ENCODE data around the gene PAQR5. TPM values are rescaled to one million over a fixed set of nuclear protein-coding genes. Genes with fewer than 3 reads are reported as not detected.

The PAQR5 gene
- total RNA-seq, 1 donor from 2014 or later = 0.15 TPM

DNA sequence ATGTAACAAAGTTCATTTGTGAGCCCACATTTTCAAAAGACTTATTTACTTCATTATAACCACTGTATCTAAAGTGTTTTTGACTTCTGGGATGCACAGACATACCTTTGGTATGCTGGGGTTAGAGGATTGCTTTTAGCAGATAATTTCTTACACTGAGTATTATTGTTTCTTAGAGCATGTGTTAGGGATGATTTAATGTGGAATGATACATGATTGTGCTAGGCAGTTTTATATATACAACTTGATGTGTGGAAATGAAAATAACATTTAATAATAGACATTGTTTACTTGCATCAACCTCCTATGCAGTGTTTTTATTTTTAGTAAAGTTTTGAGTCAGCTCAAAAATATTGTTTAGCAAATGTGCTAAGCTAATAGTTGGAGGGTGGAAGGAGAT is 118.9 kb downstream of the PAQR5 start:
- Mint-ChIP-seq H3K27ac (ENCODE audit: unreplicated experiment) (no peak overlapping the region), H3K9me3 (ENCODE audit: unreplicated experiment) (no peaks in the 10 kb centered on the region), H3K27me3 (ENCODE audit: unreplicated experiment) (no peaks in the 10 kb centered on the region), H3K4me3 (ENCODE audit: unreplicated experiment) (no peak overlapping the region), H3K4me1 (ENCODE audit: unreplicated experiment) (peaks cover 2% of the 10 kb centered on the region), H3K36me3 (ENCODE audit: low read depth, unreplicated experiment) (peaks cover 4% of the 10 kb centered on the region)
- TF ChIP-seq, protein P1, sequence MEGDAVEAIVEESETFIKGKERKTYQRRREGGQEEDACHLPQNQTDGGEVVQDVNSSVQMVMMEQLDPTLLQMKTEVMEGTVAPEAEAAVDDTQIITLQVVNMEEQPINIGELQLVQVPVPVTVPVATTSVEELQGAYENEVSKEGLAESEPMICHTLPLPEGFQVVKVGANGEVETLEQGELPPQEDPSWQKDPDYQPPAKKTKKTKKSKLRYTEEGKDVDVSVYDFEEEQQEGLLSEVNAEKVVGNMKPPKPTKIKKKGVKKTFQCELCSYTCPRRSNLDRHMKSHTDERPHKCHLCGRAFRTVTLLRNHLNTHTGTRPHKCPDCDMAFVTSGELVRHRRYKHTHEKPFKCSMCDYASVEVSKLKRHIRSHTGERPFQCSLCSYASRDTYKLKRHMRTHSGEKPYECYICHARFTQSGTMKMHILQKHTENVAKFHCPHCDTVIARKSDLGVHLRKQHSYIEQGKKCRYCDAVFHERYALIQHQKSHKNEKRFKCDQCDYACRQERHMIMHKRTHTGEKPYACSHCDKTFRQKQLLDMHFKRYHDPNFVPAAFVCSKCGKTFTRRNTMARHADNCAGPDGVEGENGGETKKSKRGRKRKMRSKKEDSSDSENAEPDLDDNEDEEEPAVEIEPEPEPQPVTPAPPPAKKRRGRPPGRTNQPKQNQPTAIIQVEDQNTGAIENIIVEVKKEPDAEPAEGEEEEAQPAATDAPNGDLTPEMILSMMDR (IDR thresholded peaks at IDR 0.05; ENCODE audit: unreplicated experiment) = no peak
- DNase-seq (ENCODE audit: low spot score) = no peak

DNA sequence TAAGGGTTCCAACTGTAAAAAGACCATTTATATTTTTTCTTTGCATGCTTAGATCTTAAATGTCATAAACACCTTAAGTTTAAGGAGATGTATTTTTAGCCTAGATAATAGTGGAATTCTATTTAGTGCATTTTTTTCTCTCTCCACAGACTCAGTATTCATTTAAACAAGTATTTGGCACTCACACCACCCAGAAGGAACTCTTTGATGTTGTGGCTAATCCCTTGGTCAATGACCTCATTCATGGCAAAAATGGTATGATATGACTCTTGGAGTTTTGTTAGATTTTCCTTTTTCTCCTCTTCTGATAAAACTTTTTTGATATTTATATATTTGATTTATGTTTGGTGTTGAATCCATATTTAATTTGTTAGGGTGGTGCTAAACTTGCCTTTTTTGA is 122.8 kb downstream of the PAQR5 start:
- H3K36me3 Mint-ChIP-seq (ENCODE audit: low read depth, unreplicated experiment) = no peaks in the 10 kb centered on the region
- no peaks in the 10 kb centered on the region for H3K4me1 Mint-ChIP-seq (ENCODE audit: unreplicated experiment)
- DNase-seq (ENCODE audit: low spot score) = no peak
- H3K27ac Mint-ChIP-seq (ENCODE audit: unreplicated experiment) = no peak overlapping the region
- no peak overlapping the region for H3K4me3 Mint-ChIP-seq (ENCODE audit: unreplicated experiment)
- no peaks in the 10 kb centered on the region for H3K27me3 Mint-ChIP-seq (ENCODE audit: unreplicated experiment)
- no peaks in the 10 kb centered on the region for H3K9me3 Mint-ChIP-seq (ENCODE audit: unreplicated experiment)
- TF ChIP-seq, protein P1 (IDR thresholded peaks at IDR 0.05; ENCODE audit: unreplicated experiment) = no peak

DNA sequence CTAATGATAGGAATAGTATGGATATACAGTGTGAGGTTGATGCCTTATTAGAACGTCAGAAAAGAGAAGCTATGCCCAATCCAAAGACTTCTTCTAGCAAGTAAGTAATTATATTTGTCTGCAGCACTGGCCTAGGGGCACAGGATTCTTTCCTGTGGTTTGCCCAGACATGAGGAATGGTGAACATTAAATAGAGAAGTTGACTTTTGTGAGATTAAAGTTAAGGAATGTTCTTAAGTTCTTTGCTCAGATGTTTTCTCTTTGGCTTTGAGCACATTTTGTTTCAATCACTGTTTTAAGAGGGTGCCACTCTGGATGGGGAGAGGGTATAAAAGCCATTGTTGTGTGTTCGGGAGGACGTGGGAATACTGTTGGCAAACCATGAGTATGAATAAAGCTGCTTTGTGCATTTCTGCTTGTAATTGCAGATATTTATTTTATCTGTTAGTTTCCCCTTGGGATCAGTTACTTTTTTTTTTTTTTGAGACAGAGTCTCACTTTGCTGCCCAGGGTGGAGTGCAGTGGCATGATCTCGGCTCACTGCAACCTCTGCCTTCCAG is 123.7 kb downstream of the PAQR5 start:
- no peaks in the 10 kb centered on the region for H3K27me3 Mint-ChIP-seq (ENCODE audit: unreplicated experiment)

DNA sequence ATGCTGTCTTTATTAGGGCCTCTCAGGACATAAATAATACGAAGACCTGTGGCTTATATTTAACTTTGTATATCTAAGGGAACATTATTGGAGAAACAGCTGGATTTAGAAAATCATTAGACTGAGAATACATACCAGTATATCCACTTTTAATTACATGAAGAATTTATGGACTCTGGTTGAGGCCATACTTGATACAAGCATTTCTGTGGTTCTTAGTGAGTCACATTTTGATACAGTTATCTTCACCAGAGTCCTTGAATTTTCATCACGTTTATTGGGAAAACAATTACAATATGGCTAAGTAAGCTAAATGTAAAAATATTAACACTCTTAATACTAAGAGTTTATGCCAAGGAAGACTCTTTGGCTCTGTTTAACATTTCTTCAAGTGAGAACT is 125.3 kb downstream of the PAQR5 start:
- TF ChIP-seq, protein P1 (IDR thresholded peaks at IDR 0.05; ENCODE audit: unreplicated experiment) = no peak
- Mint-ChIP-seq H3K4me3 (ENCODE audit: unreplicated experiment) (no peak overlapping the region), H3K4me1 (ENCODE audit: unreplicated experiment) (no peaks in the 10 kb centered on the region), H3K27ac (ENCODE audit: unreplicated experiment) (no peak overlapping the region), H3K27me3 (ENCODE audit: unreplicated experiment) (no peaks in the 10 kb centered on the region), H3K9me3 (ENCODE audit: unreplicated experiment) (no peaks in the 10 kb centered on the region), H3K36me3 (ENCODE audit: low read depth, unreplicated experiment) (peaks cover 2% of the 10 kb centered on the region)
- no peak for DNase-seq (ENCODE audit: low spot score)

More for the DNA sequence above, 123.7 kb downstream of the PAQR5 start:
- Mint-ChIP-seq H3K4me3 (ENCODE audit: unreplicated experiment) (no peak overlapping the region), H3K36me3 (ENCODE audit: low read depth, unreplicated experiment) (no peaks in the 10 kb centered on the region), H3K9me3 (ENCODE audit: unreplicated experiment) (no peaks in the 10 kb centered on the region), H3K4me1 (ENCODE audit: unreplicated experiment) (no peaks in the 10 kb centered on the region), H3K27ac (ENCODE audit: unreplicated experiment) (no peak overlapping the region)
- TF ChIP-seq, protein P1 (IDR thresholded peaks at IDR 0.05; ENCODE audit: unreplicated experiment) = no peak
- no peak for DNase-seq (ENCODE audit: low spot score)

DNA sequence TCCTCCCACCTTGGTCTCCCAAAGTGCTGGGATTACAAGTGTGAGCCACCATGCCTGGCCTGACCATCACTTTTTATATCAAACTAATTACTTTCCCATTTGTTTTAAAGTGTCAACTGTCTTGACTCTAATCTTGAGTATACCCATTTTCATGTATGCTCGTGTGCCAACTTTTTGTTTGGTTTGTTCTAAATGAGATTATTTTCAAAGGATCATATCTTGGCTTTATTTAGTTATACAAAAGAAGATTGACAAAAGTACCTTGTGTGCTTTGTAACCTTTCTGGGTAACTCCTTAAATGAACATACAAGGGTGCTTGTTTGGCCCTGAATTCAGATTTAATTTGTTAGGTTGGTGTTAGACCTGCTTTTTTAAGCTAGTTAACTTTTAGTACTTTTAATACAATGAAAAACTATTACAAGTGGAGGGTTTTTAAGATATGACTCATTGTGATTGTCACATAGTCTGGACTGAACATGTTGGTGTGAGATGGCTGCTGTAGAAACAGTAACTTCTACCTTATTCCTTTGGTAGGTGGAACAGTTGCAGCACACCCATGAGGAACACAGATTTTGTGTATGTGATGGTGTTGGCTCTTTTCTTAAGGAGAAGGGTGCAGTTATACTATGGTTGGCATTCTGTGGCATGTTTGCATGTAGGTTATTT is 126.2 kb downstream of the PAQR5 start:
- Mint-ChIP-seq H3K9me3 (ENCODE audit: unreplicated experiment) (no peaks in the 10 kb centered on the region), H3K27me3 (ENCODE audit: unreplicated experiment) (no peaks in the 10 kb centered on the region), H3K27ac (ENCODE audit: unreplicated experiment) (no peak overlapping the region), H3K4me1 (ENCODE audit: unreplicated experiment) (no peaks in the 10 kb centered on the region), H3K36me3 (ENCODE audit: low read depth, unreplicated experiment) (peaks cover 3% of the 10 kb centered on the region), H3K4me3 (ENCODE audit: unreplicated experiment) (no peak overlapping the region)
- no peak for DNase-seq (ENCODE audit: low spot score)
- TF ChIP-seq, protein P1 (IDR thresholded peaks at IDR 0.05; ENCODE audit: unreplicated experiment) = no peak

Measured in endothelial cell (in vitro differentiated cells).